ENCODE measurements around the gene FNDC4. TPM values are rescaled to one million over a fixed set of nuclear protein-coding genes. Genes with fewer than 3 reads are reported as not detected.
A peak's percentile ranks its signal among the peaks of the same experiment; 100 is the strongest.

The FNDC4 gene
- total and polyA plus RNA-seq, 10 donors, result 2.6 to 10.9 (median 6.8) TPM

GRCh38 chr2:27497288-27497627 is 2.3 kb upstream of the FNDC4 start:
- intact Hi-C loops (cut with DNase I; ENCODE audit: low total_unique reads), result no loop called here
- Histone ChIP-seq H3K36me3 (no peaks in the 10 kb centered on the region), H3K9me3 (no peaks in the 10 kb centered on the region), H3K27ac (peak overlapping the region in 2 of 8 donors; percentile 10 to 50), H3K4me3 (no peak overlapping the region), H3K27me3 (replicated peaks in 1 of 7) (peaks cover 0 to 53% (median 17%) of the 10 kb centered on the region in 7 donors), H3K4me1 (peaks cover 0 to 32% (median 18%) of the 10 kb centered on the region in 6 donors)
- no peak for TF ChIP-seq POLR2A (IDR thresholded peaks at IDR 0.05)
- no peak for TF ChIP-seq CTCF (IDR thresholded peaks at IDR 0.05 in 8 of 11, conservative IDR thresholded peaks at IDR 0.05 in 3 of 11)
- TF ChIP-seq POLR2AphosphoS5 (IDR thresholded peaks at IDR 0.05), result no peak
- WGBS, 5 donors, result 76 to 85% (median 82%) methylated on average over 4 of the region's 4 CpGs
- no peak for DNase-seq

GRCh38 chr2:27496357-27497287 is 1.6 kb upstream of the FNDC4 start, which contains the start of gene GCKR:
Gene GCKR, plus strand, starts transcription at chr2:27496839. Its CDS starts 66 bp downstream, at chr2:27496905.
- peak in 1 of 3 donors; percentile 16 for TF ChIP-seq POLR2AphosphoS5 (IDR thresholded peaks at IDR 0.05)
- TF ChIP-seq POLR2A (IDR thresholded peaks at IDR 0.05), result no peak
- H3K27me3 ChIP-seq (replicated peaks in 1 of 7), result peaks cover 0 to 53% (median 17%) of the 10 kb centered on the region in 7 donors
- H3K36me3 ChIP-seq, result peaks cover 0 to 5% (median 0%) of the 10 kb centered on the region in 6 donors
- H3K27ac ChIP-seq, result peak within 1 kb of the TSS in 2 of 8 donors; percentile 10 to 50
- H3K4me1 ChIP-seq, result peaks cover 0 to 32% (median 18%) of the 10 kb centered on the region in 6 donors
- DNase-seq, result no peak
- WGBS, 5 donors, result 58 to 69% (median 58%) methylated on average over 10 to 12 of the region's 12 CpGs
- intact Hi-C loops (cut with DNase I; ENCODE audit: low total_unique reads), result no loop called here
- no peak within 1 kb of the TSS for H3K4me3 ChIP-seq
- no peaks in the 10 kb centered on the region for H3K9me3 ChIP-seq

- intact Hi-C loops (cut with DNase I; ENCODE audit: low total_unique reads), result no loop called here
- DNase-seq, result no peak
- Histone ChIP-seq H3K36me3 (peaks cover 0 to 5% (median 0%) of the 10 kb centered on the region in 6 donors), H3K4me3 (no peak overlapping the region), H3K4me1 (peaks cover 0 to 32% (median 18%) of the 10 kb centered on the region in 6 donors), H3K27ac (peak overlapping the region in 2 of 8 donors; percentile 10 to 50), H3K9me3 (no peaks in the 10 kb centered on the region), H3K27me3 (replicated peaks in 1 of 7) (peaks cover 0 to 53% (median 17%) of the 10 kb centered on the region in 7 donors)
- WGBS, 5 donors, result 49 to 77% (median 68%) methylated on average over 4 of the region's 4 CpGs
- TF ChIP-seq POLR2AphosphoS5 (IDR thresholded peaks at IDR 0.05) (no peak), POLR2A (IDR thresholded peaks at IDR 0.05) (no peak), CTCF (IDR thresholded peaks at IDR 0.05 in 8 of 11, conservative IDR thresholded peaks at IDR 0.05 in 3 of 11) (no peak)
Measured at GRCh38 chr2:27495840-27496356, 898 bp upstream of the FNDC4 start.

GRCh38 chr2:27494284-27494943 is 586 bp downstream of the FNDC4 start:
- TF ChIP-seq POLR2AphosphoS5 (IDR thresholded peaks at IDR 0.05) (peak in 2 of 3 donors; percentile 27 to 46), POLR2A (IDR thresholded peaks at IDR 0.05) (no peak)
- peaks cover 0 to 5% (median 0%) of the 10 kb centered on the region in 6 donors for H3K36me3 ChIP-seq
- peak overlapping the region in 6 of 8 donors; percentile 9 to 66 (median 50) for H3K27ac ChIP-seq
- peak; percentile 77 for DNase-seq
- intact Hi-C loops (cut with DNase I; ENCODE audit: low total_unique reads), result no loop called here
- peak overlapping the region; percentile 30 to 76 (median 48) for H3K4me3 ChIP-seq
- WGBS, 5 donors, result 26 to 43% (median 28%) methylated on average over 20 to 35 of the region's 35 CpGs
- no peaks in the 10 kb centered on the region for H3K9me3 ChIP-seq
- H3K4me1 ChIP-seq, result peaks cover 3 to 40% (median 24%) of the 10 kb centered on the region in 6 donors
- peaks cover 0 to 53% (median 17%) of the 10 kb centered on the region in 7 donors for H3K27me3 ChIP-seq (replicated peaks in 1 of 7)

Measured in spleen (tissue), 11 donors.